CD1c-positive myeloid dendritic cell (primary cell): Measurements from ENCODE around the gene MFSD12.

Experiments used
- DNase-seq: peaks from one replicate; pipeline ENCODE4 v3.0.0-alpha.2; 2016; ENCODE audit errors: extremely low spot score

The MFSD12 gene

DNA sequence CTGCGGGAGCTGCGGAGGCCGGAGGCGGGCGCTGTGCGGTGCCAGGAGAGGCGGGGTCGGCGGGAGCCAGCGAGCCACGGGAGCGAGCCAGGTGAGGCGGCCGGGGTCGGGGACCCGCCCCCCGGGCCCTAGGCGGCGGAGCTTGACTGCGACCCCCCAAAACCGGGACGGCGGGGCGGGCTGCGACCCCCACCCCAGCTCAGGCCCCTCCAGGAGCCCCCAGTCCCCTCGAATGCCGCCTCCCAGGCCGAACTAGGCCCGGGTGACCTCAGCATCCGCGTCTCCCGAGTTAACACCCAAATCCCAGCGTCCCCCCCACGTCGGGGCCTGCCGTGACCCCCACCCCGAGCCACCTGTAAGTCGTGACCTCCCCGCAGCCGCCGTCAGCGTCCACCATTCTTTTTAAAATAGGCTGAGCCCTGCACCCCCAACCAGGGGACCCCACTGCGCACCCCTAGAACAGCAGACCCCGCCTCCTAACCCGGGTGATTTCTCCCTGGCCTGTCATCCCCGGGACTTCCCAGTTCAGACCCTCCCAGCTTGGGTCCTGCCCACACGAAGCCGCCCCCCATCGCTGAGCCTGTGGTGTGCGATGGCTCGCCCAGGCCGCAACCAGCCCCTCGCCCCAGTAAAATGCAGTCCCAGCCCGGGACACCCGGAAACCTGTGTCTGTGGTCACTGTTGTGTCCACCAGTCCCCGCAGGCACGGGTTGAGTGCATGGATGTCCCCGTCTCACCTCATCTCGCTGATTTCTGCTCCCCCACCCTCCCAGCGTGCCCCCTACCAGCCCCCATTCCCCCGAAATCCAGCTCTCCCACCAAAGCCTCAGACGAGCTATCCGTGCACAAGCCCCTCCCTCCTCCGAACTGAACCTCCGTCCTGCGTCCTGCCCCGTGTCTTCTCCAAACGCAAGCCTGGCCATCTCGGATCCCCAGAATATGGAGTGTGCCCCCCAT is 50.7 kb downstream of the MFSD12 start:
- DNase-seq: peak; percentile 24

- DNase-seq: peak; percentile 100
Observed at GRCh38 chr19:3505598-3506383, 51.6 kb downstream of the MFSD12 start, which contains the start of gene FZR1. Gene FZR1 (plus strand): TSS chr19:3506311. CDS start chr19:3522990, 16,679 bp downstream.

GRCh38 chr19:3504735-3505134 is 52.7 kb downstream of the MFSD12 start:
- DNase-seq: no peak

DNA sequence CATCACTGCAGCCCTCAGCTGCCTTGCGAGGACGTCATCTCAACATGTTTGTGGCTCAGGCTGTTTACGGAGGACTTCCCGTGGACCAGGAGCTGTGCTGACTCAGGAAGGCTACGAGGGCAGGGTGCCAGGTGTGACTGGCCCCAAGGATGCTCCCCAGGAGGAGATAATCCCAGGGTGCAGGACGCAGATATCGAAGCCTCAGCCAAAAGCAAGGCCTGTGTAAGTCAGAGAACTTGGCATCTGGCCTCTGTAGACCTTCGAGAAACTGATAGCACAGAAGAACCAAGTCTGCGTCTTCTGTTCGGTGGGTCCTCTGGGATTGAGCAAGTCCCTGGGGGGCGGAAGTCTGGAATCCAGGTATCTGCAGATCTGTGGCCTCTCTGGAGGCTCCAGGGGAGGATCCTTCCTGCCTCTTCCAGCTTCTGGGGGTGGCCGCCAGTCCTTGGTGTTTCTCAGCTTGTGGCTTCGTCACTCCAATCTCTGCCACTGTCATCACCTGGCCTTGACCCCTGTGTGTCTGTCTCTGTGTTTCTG is 54.3 kb downstream of the MFSD12 start:
- DNase-seq: no peak

DNA sequence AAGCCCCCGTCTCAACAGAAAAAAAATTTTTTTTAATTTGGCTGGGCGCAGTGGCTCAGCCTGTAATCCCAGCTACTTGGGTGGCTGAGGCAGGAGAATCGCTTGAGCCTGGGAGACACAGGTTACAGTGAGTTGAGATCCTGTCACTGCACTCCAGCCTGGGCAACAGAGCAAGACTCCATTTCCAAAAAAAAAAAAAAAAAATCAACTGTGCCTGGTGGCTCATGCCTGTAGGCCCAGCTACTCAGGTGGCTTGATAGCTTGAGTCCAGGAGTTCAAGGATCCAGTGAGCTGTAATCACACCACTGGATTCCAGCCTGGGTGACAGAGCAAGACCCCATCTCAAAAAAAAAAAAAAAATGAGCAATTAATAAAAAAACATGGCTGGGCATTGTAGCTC is 55.6 kb downstream of the MFSD12 start:
- no peak for DNase-seq

- DNase-seq: peak; percentile 98
Observed at GRCh38 chr19:3500429-3501101, 56.8 kb downstream of the MFSD12 start, which contains the start of gene DOHH. Gene DOHH (minus strand): TSS chr19:3500674. CDS start chr19:3496814, 3,860 bp downstream.

- no peak for DNase-seq
Observed at GRCh38 chr19:3499738-3500428, 57.5 kb downstream of the MFSD12 start.

- DNase-seq: no peak
Observed at GRCh38 chr19:3497757-3498520, 59.4 kb downstream of the MFSD12 start.

DNA sequence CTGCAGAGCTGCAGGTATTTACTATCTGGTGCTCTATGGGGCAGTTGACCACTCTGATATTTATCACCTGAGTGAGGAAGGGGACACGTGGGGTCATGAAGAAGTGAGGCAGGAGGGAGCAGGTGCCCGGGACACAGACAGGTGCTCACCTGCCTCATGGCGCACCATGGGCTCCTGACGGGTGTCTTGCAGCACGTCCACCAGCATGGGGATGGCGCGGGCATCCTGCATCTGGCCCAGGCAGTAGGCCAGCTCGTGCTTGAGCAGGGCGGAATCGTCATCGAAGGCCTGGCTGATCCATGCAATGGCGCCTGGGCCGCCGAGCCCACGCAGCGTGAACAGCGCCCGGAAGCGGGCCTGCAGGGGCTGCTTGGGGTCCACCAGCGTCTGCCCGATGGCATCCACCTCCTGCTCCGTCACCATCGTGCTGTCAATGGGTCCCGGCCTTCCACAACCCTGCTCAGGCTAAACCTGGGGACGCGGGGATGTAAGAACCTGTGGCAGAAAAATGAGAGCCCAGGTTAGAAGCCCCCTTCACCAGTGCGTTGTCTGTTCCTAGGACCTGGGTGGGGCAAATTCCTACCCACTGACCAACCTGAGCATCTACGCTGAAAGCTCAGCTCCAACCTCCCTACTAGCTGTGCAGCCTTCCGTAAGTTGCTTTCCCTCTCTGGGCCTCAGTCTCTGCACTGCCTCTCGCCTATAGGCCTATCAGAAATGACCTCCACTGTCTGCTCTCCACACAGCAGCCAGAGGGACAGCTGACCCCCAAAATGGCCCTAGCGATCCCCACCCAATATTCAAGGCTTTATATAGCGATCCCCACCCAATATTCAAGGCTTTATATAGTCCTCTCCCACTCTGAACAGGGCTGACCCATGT is 60.8 kb downstream of the MFSD12 start:
- no peak for DNase-seq

DNA sequence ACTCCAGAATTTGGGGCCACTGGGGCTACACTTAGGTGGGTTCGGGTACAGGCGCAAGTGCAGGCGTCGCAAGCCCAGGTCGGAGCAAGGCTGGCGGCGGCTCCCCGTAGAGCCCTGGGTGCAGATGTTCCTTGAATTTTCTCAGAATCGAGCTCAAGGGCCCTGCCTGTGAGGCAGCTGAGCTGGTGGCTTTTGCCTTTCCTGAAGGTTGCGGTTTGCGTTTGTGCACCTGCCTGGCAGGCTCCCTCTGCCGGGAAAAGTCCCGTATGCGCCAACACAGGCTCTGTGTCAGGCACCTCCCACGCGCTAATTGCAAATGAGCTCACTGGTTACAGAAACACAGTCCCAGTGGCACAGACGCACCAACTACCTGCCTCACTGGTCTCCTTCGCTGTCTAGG is 62.8 kb downstream of the MFSD12 start:
- DNase-seq: no peak
